ENCODE data around the gene LAIR2.
A peak's percentile ranks its signal among the peaks of the same experiment; 100 is the strongest.

GRCh38 chr19:54470991-54471782, 31.4 kb upstream of the LAIR2 start:
- no peak for TF ChIP-seq CTCF (conservative IDR thresholded peaks at IDR 0.05; ENCODE audit: low read depth in 2 of 2)
- peak; percentile 11 for TF ChIP-seq EZH2 (IDR thresholded peaks at IDR 0.05; ENCODE audit: low read depth, unreplicated experiment)
- TF ChIP-seq POLR2AphosphoS5 (IDR thresholded peaks at IDR 0.05; ENCODE audit: low read depth), result no peak
- TF ChIP-seq, protein P1, sequence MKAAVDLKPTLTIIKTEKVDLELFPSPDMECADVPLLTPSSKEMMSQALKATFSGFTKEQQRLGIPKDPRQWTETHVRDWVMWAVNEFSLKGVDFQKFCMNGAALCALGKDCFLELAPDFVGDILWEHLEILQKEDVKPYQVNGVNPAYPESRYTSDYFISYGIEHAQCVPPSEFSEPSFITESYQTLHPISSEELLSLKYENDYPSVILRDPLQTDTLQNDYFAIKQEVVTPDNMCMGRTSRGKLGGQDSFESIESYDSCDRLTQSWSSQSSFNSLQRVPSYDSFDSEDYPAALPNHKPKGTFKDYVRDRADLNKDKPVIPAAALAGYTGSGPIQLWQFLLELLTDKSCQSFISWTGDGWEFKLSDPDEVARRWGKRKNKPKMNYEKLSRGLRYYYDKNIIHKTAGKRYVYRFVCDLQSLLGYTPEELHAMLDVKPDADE (IDR thresholded peaks at IDR 0.05), result no peak
- no peak for TF ChIP-seq EZH2phosphoT487 (IDR thresholded peaks at IDR 0.05; ENCODE audit: unreplicated experiment)
- no peak for TF ChIP-seq JUNB (IDR thresholded peaks at IDR 0.05; ENCODE audit: unreplicated experiment)
- no peak for TF ChIP-seq CREB1 (CRISPR knock-in tag; IDR thresholded peaks at IDR 0.05; ENCODE audit: low read depth)
- TF ChIP-seq, protein P2, sequence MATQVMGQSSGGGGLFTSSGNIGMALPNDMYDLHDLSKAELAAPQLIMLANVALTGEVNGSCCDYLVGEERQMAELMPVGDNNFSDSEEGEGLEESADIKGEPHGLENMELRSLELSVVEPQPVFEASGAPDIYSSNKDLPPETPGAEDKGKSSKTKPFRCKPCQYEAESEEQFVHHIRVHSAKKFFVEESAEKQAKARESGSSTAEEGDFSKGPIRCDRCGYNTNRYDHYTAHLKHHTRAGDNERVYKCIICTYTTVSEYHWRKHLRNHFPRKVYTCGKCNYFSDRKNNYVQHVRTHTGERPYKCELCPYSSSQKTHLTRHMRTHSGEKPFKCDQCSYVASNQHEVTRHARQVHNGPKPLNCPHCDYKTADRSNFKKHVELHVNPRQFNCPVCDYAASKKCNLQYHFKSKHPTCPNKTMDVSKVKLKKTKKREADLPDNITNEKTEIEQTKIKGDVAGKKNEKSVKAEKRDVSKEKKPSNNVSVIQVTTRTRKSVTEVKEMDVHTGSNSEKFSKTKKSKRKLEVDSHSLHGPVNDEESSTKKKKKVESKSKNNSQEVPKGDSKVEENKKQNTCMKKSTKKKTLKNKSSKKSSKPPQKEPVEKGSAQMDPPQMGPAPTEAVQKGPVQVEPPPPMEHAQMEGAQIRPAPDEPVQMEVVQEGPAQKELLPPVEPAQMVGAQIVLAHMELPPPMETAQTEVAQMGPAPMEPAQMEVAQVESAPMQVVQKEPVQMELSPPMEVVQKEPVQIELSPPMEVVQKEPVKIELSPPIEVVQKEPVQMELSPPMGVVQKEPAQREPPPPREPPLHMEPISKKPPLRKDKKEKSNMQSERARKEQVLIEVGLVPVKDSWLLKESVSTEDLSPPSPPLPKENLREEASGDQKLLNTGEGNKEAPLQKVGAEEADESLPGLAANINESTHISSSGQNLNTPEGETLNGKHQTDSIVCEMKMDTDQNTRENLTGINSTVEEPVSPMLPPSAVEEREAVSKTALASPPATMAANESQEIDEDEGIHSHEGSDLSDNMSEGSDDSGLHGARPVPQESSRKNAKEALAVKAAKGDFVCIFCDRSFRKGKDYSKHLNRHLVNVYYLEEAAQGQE (IDR thresholded peaks at IDR 0.05; ENCODE audit: unreplicated experiment), result no peak
- TF ChIP-seq ZNF114 (CRISPR knock-in tag; IDR thresholded peaks at IDR 0.05), result no peak
